OCI-LY7 (cell line): ENCODE results near the gene ALKBH3.

ENCODE experiments used
- CTCF ChIP-seq: fragments of 200-600 bp; sonication (generic); conservative IDR thresholded peaks from 2 replicates; pipeline ENCODE4 v1.5.1; 2014; ENCODE audit warnings: mild to moderate bottlenecking, antibody characterized with exemption, low read length, moderate library complexity, mixed read lengths
- EZH2phosphoT487 ChIP-seq: fragments of 200-600 bp; sonication (generic); IDR thresholded peaks from 2 replicates; pipeline ENCODE4 v1.6.1; 2018; ENCODE audit warnings: low read depth, borderline replicate concordance, mild to moderate bottlenecking, mixed run types, antibody characterized with exemption, low read length, moderate library complexity, mixed read lengths

GRCh38 chr11:43950311-43950855, 69.8 kb downstream of the ALKBH3 start:
- TF ChIP-seq CTCF, result no peak
- TF ChIP-seq EZH2phosphoT487, result no peak
